Activated CD4-positive, CD25-positive, alpha-beta regulatory T cell treated with anti-CD3 and anti-CD28 coated beads, Interleukin-2, amount 50 U/mL, for 24 hours (primary cell): ENCODE results near the gene DFFB.
"Not testable (repeated sequence)": the region's sequence is repeated elsewhere in the genome, so short reads cannot be mapped to it uniquely, and the experiment has no call there.

ENCODE experiments used
- ATAC-seq, 2 donors: fragments of 150-1000 bp; cut with Tn5 transposase; one replicate each; pipeline ENCODE4 v1.10.0; 2021; ENCODE audit warnings: mild to moderate bottlenecking in 1 of 2, moderate library complexity in 1 of 2

DFFB gene, protein sequence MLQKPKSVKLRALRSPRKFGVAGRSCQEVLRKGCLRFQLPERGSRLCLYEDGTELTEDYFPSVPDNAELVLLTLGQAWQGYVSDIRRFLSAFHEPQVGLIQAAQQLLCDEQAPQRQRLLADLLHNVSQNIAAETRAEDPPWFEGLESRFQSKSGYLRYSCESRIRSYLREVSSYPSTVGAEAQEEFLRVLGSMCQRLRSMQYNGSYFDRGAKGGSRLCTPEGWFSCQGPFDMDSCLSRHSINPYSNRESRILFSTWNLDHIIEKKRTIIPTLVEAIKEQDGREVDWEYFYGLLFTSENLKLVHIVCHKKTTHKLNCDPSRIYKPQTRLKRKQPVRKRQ

DNA sequence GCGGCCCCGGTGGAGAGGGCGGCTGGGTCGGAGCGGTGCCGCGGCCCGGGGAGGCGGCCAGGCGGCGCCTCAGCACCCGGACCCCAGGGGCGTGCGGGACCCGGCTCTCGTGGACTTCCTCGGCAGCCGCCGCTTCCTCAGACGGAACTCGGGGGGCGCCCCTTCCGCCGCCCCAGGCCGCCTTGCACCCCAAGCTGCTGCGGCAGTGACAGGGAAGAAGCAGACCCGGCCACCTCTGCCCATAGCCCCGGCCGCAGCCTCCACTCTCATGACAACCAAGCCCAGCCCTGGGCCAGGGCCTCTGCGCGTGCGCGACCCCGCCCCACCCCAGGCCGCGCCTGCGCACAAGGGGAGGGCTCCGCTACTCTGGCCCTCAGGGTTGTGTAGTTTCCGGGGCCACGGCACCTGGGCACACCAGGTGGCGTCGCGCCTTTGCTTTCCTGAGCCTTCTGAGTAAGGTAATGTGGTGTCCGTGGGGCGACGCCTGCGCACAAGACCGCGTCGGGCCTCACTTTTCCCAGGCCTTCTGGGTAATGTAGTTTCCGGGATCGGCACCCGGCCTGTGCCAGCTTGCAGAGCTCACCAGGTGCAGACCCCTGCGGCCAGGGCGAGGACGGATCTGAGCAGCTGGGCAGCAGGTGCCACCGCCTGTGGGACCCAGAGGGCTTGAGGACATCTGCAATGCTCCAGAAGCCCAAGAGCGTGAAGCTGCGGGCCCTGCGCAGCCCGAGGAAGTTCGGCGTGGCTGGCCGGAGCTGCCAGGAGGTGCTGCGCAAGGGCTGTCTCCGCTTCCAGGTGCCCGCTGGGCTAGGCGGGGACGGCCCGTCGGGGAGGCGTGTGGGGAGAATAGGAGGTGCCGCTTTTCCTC lies at the start of gene DFFB, which contains the start of gene CEP104:
Gene DFFB (plus strand): TSS at position 554 of the 868 bp plus-strand sequence. CDS start 128 bp downstream, at position 682.
Gene CEP104 (minus strand): TSS at position 289 of the 868 bp plus-strand sequence. CDS start 4,804 bp downstream, outside the sequence.
- peak; percentile 98 to 99 for ATAC-seq

GRCh38 chr1:3807769-3808168 lies 49.5 kb upstream of the DFFB start:
- ATAC-seq: no peak

- no peak for ATAC-seq
These were observed 47.6 kb upstream of the DFFB start for GRCh38 chr1:3809680-3810079.

GRCh38 chr1:3810149-3810761 lies 47.0 kb upstream of the DFFB start:
- ATAC-seq: not testable (repeated sequence)

DNA sequence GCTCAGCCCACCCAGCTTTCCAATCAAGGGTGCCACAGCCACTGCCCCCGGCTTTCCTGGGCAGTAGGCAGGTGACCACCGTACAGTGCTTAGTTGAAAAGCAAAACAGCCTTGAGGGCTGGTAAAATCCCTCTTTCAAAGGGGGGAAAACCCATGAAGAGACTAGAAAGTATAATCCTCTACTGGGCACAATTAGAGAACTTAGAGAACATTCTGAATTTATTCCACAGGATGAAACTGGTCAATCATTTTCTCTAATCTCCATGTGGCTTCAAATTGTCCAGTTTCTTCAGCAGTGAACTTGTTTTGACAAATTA lies 45.7 kb upstream of the DFFB start:
- ATAC-seq: no peak

DNA sequence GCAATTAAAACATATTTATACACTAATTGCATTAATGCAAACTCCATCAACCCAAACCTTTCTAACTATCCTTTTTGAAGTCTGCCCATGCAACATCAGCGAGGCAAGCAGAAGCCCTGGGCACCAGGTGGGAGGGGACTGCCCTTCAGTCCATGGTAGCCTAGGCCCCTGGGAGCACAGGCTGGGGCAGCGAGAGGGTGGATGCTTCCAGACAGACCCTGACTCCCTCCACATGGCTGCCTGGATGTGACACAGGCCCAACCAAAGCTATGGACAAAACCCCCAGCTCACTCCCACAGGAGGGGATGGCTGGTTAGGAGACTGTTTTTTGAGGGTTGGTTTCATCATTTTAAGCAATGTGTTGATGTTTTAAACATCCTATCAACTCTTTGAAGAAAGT lies 43.2 kb upstream of the DFFB start:
- no peak for ATAC-seq

DNA sequence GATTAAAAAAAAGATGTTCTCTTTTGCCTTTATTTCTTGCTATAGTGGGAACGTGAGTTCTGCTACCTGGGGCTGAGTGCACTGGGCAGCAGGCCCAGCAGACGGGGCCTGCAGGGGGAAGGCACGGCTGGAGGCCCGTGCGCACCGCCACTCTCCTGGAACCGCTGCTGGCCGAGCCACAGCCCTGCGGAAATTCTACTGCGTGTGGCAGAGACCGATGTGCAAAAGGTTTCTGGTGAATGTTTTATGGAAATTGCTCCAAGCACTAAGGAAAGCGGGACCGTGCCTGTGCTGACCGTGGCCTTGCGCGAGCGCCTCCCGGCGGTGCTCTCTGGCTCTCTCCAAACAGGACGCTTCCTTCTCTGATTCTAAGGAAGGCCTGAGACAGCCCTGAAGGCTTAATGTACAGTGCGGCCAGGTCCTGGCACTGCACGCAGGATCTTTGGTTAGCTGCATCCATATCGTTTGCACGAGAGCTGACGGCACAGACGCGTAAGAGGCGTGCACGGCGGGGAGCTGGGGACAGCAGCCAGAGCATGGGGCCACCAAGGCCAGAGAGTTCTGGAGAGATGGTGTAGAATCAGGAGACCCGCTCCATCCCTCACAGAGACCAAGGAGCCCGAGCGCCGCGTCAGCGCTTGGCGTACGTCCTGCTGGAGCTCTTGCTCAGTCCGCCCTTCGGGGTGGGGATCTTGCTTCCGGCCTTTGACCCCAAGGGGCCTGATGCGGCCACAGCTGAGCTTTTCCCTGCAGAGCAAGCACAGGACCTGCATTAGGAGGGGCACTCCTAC lies 42.3 kb upstream of the DFFB start:
- ATAC-seq: no peak

- no peak for ATAC-seq
These were observed 40.7 kb upstream of the DFFB start for GRCh38 chr1:3816331-3817137.

GRCh38 chr1:3817138-3817740 lies 40.0 kb upstream of the DFFB start:
- no peak for ATAC-seq

- ATAC-seq: no peak
These were observed 39.3 kb upstream of the DFFB start for GRCh38 chr1:3817821-3818597.

- no peak for ATAC-seq
These were observed 37.5 kb upstream of the DFFB start for GRCh38 chr1:3819771-3820200.

- ATAC-seq: no peak
These were observed 37.0 kb upstream of the DFFB start for GRCh38 chr1:3820316-3820715.

DNA sequence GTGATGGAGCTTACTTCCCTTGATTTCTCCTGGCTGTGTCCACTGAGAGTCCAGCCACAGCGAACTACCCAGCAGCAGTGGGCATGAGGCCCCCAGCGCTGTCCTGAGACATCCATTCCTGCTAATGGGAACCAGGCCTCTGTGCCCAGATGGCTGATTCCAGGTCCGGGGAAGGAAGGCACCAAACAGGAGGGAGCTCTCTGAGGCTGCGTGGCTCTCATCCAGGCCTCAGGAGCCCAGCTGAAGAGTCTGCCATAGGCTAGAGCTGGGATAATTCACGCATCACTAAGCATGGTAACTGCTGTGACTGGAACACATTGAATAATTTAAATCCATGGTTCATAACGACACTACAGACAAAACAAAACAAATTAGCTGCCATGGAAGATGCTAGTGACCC lies 36.3 kb upstream of the DFFB start:
- ATAC-seq: no peak

DNA sequence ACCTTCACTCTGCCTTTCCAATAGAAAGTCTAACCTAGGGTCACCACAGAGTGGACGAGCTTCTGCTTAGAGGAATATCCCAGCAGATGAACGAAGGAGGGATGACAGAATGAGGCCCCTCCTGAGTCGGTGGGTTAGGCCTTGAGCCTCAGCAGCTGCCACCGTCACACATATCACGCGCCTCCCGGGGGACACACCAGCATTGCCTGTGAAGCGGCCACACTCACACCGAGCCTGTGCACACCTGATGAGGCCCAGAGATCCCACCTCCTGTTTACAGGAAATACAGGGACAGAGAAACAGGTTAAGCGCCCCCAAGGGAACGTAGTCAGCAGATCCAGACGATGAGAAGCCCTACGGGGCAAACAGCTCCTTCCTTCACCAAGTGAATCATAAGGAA lies 35.8 kb upstream of the DFFB start:
- ATAC-seq: no peak

GRCh38 chr1:3821908-3822307 lies 35.4 kb upstream of the DFFB start:
- no peak for ATAC-seq

- ATAC-seq: no peak
These were observed 34.9 kb upstream of the DFFB start for GRCh38 chr1:3822421-3822820.

DNA sequence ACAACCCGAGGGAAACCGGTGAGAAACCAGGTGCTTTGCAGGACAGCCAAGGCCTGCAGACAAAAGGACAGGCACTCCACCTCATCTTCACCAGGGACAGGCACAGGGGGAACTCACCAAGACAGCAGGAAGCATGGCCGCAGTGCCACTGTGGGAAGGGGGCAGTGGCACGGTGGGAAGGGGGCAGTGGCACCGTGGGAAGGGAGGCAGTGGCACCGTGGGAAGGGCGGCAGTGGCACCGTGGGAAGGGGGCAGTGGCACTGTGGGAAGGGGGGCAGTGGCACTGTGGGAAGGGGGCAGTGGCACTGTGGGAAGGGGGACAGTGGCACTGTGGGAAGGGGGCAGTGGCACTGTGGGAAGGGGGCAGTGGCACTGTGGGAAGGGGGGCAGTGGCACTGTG lies 32.6 kb upstream of the DFFB start:
- no peak for ATAC-seq

DNA sequence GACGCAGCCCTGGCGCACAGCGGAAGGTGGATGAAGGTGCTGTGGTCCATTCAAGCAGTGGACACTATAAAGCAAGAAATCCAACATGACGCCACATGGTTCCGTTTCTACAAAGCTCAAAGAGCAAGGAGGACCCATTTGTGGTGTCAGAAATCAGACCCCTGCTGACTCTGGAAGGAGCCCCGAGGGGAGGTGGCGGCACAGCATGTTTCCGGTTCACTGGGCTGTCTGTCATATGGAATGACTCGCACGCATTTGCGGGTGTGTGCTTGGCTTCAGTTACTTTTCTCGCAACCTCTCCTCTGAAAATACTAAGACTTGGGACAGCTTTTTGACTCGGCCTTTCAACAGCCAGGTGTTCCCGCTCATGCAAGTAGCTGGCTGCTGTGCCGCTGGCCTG lies 31.9 kb upstream of the DFFB start:
- ATAC-seq: no peak

GRCh38 chr1:3827813-3828307 lies 29.4 kb upstream of the DFFB start:
- no peak for ATAC-seq

DNA sequence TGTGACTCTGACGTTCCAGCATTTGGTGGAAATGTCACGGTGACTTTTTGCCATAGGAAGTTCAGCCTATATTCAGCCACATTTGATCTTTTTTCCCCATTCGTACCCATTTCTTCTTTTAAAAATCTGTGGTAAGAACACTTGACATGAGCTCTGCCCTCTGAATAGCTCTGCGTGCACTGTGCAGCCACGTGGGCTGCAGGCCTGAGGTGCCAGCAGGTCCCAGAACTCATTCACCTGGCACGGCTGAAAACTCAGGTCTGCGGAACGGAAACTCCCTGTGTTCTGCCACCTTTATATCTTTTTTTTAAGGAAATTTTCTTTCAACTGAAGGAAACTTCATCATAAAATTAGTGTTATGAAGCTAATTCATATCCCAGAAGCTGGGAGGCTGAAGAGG lies 28.9 kb upstream of the DFFB start:
- ATAC-seq: no peak
